ENCODE results near the gene TOPORS. TPM values are rescaled to one million over a fixed set of nuclear protein-coding genes. Genes with fewer than 3 reads are reported as not detected.
A peak's percentile ranks its signal among the peaks of the same experiment; 100 is the strongest.
"Not testable (repeated sequence)": the region's sequence is repeated elsewhere in the genome, so short reads cannot be mapped to it uniquely, and the experiment has no call there.

The TOPORS gene
- polyA plus RNA-seq, 1 experiment: 20.4 TPM

DNA sequence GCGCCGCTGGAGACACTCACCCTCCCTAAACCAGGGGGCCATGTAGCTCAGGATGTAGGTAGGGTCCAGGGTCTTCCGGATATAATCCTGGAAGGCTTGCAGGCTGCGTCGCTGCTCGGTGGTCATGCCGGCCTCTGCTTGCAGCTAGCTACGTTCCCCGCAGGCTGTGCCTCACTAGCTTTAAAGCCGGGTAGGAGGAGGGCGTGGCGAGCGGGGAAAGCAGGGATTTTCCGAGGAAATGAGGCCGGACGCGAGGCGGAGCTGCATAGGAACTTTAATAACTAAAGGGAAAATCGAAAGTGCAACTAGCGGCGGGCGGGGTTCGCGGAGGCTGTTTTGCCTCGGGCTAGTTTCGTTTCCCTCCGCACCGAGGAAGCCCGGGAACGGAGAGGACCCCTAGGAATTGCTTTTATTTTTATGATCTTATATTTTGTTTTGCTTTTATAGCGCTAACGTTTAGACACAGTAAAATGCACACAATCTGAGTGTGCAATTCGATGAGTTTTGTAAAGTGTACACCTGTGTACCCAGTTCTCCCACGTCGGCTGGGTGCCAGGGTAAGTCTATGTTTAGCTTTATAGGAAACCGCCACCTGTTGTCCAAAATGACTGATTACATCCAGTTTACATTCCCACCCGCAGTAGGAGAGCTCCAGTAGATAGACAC lies 26.2 kb downstream of the TOPORS start, which contains the start of gene RIGI:
Gene RIGI, minus strand, starts transcription at position 156 of the 666 bp plus-strand sequence. Its CDS starts 30 bp downstream, at position 126.
- DNase-seq (ENCODE audit: low read depth, low spot score): peak; percentile 82
- TF ChIP-seq, protein P1, sequence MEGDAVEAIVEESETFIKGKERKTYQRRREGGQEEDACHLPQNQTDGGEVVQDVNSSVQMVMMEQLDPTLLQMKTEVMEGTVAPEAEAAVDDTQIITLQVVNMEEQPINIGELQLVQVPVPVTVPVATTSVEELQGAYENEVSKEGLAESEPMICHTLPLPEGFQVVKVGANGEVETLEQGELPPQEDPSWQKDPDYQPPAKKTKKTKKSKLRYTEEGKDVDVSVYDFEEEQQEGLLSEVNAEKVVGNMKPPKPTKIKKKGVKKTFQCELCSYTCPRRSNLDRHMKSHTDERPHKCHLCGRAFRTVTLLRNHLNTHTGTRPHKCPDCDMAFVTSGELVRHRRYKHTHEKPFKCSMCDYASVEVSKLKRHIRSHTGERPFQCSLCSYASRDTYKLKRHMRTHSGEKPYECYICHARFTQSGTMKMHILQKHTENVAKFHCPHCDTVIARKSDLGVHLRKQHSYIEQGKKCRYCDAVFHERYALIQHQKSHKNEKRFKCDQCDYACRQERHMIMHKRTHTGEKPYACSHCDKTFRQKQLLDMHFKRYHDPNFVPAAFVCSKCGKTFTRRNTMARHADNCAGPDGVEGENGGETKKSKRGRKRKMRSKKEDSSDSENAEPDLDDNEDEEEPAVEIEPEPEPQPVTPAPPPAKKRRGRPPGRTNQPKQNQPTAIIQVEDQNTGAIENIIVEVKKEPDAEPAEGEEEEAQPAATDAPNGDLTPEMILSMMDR (IDR thresholded peaks at IDR 0.05; ENCODE audit: low read depth, low read length): peak; percentile 32
- no peaks in the 10 kb centered on the region for H3K9me3 ChIP-seq (ENCODE audit: control insufficient read depth, insufficient read depth, low read length)
- CTCF ChIA-PET: interaction anchor here (0.6 to 3.8 kb wide), 17 partner anchors 14 to 1326 kb away, joined by 3 to 63 read pairs (median 5); partner anchors contain the start of gene NDUFB6
- POLR2A ChIA-PET: interaction anchor here (0.6 to 2.5 kb wide), 4 partner anchors 25 to 499 kb away, joined by 3 to 17 read pairs (median 6); partner anchors contain the start of genes DNAJA1, SMIM27 and TOPORS
- H3K27me3 ChIP-seq (ENCODE audit: control insufficient read depth, insufficient read depth, low read length): no peaks in the 10 kb centered on the region
- H3K4me3 ChIP-seq (ENCODE audit: low read depth, low read length): peak within 1 kb of the TSS; percentile 84
- H3K27ac ChIP-seq (ENCODE audit: low read depth, low read length): peak within 1 kb of the TSS; percentile 73

DNA sequence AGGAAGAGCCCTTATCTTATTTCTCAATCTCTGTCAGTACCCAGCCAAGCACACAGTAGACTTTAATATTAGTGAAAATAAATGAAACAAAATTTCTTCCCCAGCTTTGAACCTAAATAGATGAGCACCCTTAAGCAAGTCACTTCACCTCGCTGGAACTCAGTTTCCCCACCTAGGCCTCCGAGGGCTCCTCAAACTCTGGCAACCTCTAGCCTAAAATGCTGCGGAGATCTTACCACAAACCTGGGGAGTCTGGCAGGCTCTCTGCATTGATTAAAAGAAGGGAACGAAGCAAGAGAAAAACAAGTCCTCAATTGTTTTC lies 26.7 kb downstream of the TOPORS start:
- no peak for DNase-seq (ENCODE audit: low read depth, low spot score)

DNA sequence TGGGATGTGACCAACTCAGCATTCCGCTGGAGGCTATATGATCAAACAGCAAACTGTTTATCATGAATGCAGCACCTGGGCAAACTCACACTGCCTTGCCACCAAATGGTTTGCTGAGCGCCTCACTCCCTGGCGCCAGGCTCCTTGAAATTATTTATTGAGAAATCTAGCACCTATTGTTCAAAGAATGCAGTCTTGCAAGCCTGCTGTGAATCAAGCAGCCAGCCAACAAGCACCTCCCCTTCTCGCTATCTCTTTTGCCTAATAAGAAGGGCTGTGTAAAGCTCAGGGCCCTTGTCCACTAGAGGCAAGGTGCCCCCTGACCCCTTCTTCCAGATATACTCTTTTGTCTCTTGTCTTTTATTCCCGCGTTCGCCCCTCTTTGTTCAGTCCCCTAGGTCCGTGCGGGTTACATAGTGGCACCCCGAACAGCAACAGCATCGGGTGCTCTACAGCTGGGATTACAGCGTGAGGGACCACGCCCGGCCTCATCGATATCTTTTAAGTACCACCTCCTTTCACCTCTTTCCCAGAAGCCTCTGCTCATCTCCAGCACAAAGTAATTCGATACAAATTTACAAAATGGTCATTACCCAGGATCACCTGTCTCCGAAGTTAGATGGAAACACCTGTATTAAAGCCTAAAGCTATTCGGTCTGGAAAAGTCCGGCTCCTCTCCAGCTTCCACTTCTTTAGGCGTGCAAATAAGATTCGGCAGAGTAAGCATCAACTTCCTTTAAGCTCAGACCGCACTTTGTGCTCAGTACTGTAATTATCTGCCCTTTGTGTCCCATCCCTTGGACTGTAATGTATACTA lies 27.3 kb downstream of the TOPORS start:
- no peak for DNase-seq (ENCODE audit: low read depth, low spot score)
- TF ChIP-seq, protein P1 (IDR thresholded peaks at IDR 0.05; ENCODE audit: low read depth, low read length): no peak
- ChIA-PET CTCF (interaction anchor here (1.0 to 3.8 kb wide), 12 partner anchors 15 to 147 kb away, joined by 3 to 63 read pairs (median 6); partner anchors contain the start of gene NDUFB6), POLR2A (interaction anchor here (0.8 to 2.5 kb wide), 3 partner anchors 26 to 500 kb away, joined by 3 to 17 read pairs (median 8); partner anchors contain the start of genes DNAJA1, SMIM27 and TOPORS)
- H3K4me3 ChIP-seq (ENCODE audit: low read depth, low read length): peak overlapping the region; percentile 84
- peaks cover 4% of the 10 kb centered on the region; the same call in 1 of the 2 replicates for H3K9me3 ChIP-seq (ENCODE audit: control insufficient read depth, insufficient read depth, low read length)
- H3K27me3 ChIP-seq (ENCODE audit: control insufficient read depth, insufficient read depth, low read length): no peaks in the 10 kb centered on the region
- no peak overlapping the region for H3K27ac ChIP-seq (ENCODE audit: low read depth, low read length)

More for the DNA sequence above, 26.7 kb downstream of the TOPORS start:
- ChIA-PET POLR2A (interaction anchor here (0.6 to 2.5 kb wide), 4 partner anchors 26 to 499 kb away, joined by 3 to 17 read pairs (median 6); partner anchors contain the start of genes DNAJA1, SMIM27 and TOPORS), CTCF (interaction anchor here (1.0 to 3.8 kb wide), 14 partner anchors 14 to 148 kb away, joined by 3 to 63 read pairs (median 5); partner anchors contain the start of gene NDUFB6)
- Histone ChIP-seq H3K9me3 (ENCODE audit: control insufficient read depth, insufficient read depth, low read length) (peaks cover 3% of the 10 kb centered on the region; the same call in 1 of the 2 replicates), H3K27me3 (ENCODE audit: control insufficient read depth, insufficient read depth, low read length) (no peaks in the 10 kb centered on the region), H3K4me3 (ENCODE audit: low read depth, low read length) (peak overlapping the region; percentile 84), H3K27ac (ENCODE audit: low read depth, low read length) (peak overlapping the region; percentile 73)
- TF ChIP-seq, protein P1 (IDR thresholded peaks at IDR 0.05; ENCODE audit: low read depth, low read length): no peak

DNA sequence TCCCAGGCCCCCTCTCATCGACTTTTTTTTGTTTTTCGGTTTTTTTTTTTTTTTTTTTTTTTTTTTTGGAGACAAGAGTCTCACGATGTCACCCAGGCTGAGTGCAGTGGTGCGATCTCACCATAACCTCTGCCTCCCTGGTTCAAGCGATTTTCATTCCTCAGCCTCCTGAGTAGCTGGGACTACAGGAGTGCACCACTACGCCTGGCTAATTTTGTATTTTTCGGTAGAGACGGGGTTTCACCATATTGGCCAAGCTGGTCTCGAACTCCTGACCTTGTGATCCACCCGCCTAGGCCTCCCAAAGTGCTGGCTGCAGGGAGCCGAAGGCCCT lies 27.9 kb downstream of the TOPORS start:
- H3K27ac ChIP-seq (ENCODE audit: low read depth, low read length); POLR2A ChIA-PET; DNase-seq (ENCODE audit: low read depth, low spot score); H3K9me3 ChIP-seq (ENCODE audit: control insufficient read depth, insufficient read depth, low read length); H3K27me3 ChIP-seq (ENCODE audit: control insufficient read depth, insufficient read depth, low read length): not testable (repeated sequence)
- CTCF ChIA-PET: interaction anchor here (1.4 to 3.8 kb wide), 4 partner anchors 18 to 146 kb away, joined by 3 to 63 read pairs (median 8); no protein-coding TSS in a partner anchor
- peak overlapping the region; percentile 84 for H3K4me3 ChIP-seq (ENCODE audit: low read depth, low read length)

DNA sequence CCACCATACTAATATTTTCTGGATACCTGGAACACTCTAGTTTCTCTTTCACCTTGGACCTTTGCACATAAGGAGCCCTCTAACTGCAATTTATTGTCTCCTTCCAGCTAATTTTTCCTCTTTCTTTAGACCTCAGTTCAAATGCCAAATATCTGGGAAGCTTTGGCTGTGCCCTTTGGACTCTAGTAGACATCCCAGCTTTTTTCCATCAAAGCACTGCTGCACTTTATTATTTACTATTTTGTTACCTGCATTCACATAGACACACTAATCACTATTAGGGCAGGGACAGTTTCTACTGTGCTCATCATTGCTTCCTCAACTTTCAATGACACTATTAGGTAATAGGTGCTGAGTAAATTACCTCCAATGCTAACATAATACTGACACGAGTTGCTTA lies 28.5 kb downstream of the TOPORS start:
- H3K27me3 ChIP-seq (ENCODE audit: control insufficient read depth, insufficient read depth, low read length): no peaks in the 10 kb centered on the region
- TF ChIP-seq, protein P1 (IDR thresholded peaks at IDR 0.05; ENCODE audit: low read depth, low read length): no peak
- no peak overlapping the region for H3K27ac ChIP-seq (ENCODE audit: low read depth, low read length)
- H3K9me3 ChIP-seq (ENCODE audit: control insufficient read depth, insufficient read depth, low read length): peaks cover 4% of the 10 kb centered on the region; the same call in 1 of the 2 replicates
- ChIA-PET POLR2A (no interaction called here), CTCF (interaction anchor here (1.4 kb wide), 1 partner anchor 57 kb away, joined by 3 read pairs; no protein-coding TSS in a partner anchor)
- H3K4me3 ChIP-seq (ENCODE audit: low read depth, low read length): no peak overlapping the region
- DNase-seq (ENCODE audit: low read depth, low spot score): no peak

All from AG04450 (cell line).